HCEC 1CT (cell line): ENCODE data around the gene IPO8.
A peak's percentile ranks its signal among the peaks of the same experiment; 100 is the strongest.
"Not testable (repeated sequence)": the region's sequence is repeated elsewhere in the genome, so short reads cannot be mapped to it uniquely, and the experiment has no call there.

ENCODE experiments used
- DNase-seq: peaks from one replicate; pipeline ENCODE4 v3.0.0-alpha.2; 2017

The IPO8 gene

GRCh38 chr12:30603129-30603528 is 92.5 kb downstream of the IPO8 start:
- DNase-seq: no peak

- DNase-seq: no peak
Measured at GRCh38 chr12:30602678-30603077, 93.0 kb downstream of the IPO8 start.

- DNase-seq: peak; percentile 73
Measured at GRCh38 chr12:30599608-30600007, 96.1 kb downstream of the IPO8 start.

DNA sequence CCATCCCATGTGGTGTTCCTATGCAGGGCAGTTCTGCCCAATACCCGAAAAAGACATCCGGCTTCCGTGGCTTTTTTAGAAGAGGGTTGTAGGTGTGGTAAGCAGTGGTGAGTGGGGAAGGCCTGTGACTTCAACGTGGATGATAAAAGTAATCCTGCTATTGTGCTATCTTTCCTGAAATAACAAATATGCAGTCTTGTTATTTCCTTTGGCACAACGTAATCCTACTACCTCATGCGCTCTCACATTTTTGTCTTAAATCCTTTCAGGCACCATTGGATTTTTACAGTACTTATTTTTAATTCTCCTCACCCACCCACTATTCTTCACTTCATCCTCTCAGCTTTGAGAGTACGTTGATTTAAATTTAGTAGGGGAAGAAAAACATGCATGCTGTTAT is 96.8 kb downstream of the IPO8 start:
- DNase-seq: no peak

GRCh38 chr12:30595742-30596141 is 99.9 kb downstream of the IPO8 start:
- DNase-seq: no peak

- DNase-seq: no peak
Measured at GRCh38 chr12:30594509-30594908, 101.2 kb downstream of the IPO8 start.

- DNase-seq: not testable (repeated sequence)
Measured at GRCh38 chr12:30588572-30588971, 107.1 kb downstream of the IPO8 start.

- DNase-seq: no peak
Measured at GRCh38 chr12:30587782-30588181, 107.9 kb downstream of the IPO8 start.

GRCh38 chr12:30585877-30586276 is 109.8 kb downstream of the IPO8 start:
- no peak for DNase-seq

DNA sequence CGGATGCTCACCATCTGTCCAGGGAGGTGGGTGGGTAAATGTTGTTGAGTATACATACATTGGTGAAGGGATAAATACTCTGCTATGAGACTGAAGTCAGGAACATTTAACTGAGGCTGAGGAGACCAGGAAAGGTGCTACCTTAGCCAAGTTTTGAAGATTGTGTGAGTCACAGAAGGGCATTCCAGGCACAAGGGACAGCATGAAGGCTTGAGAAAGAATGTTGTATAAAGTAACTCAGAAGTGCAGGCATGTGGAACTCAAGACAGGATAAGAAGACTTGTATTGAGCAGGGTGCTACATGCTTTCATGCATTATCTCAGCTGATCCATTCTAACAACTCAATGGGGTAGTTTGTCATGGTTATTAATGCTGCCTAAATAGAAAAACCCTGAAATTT is 112.7 kb downstream of the IPO8 start:
- no peak for DNase-seq

- DNase-seq: no peak
Measured at GRCh38 chr12:30580344-30580743, 115.3 kb downstream of the IPO8 start.
